Globus pallidus (tissue), 1 donor: ENCODE results near the gene AGFG2.
"Not testable (repeated sequence)": the region's sequence is repeated elsewhere in the genome, so short reads cannot be mapped to it uniquely, and the experiment has no call there.

Experiments used
- DNase-seq: peaks from one replicate; pipeline ENCODE4 v3.0.0-alpha.2; 2015; ENCODE audit warnings: low spot score

Gene AGFG2

GRCh38 chr7:100548446-100548845 lies 9.4 kb downstream of the AGFG2 start:
- DNase-seq: not testable (repeated sequence)

- no peak for DNase-seq
Measured at GRCh38 chr7:100552532-100552931, 13.5 kb downstream of the AGFG2 start.

DNA sequence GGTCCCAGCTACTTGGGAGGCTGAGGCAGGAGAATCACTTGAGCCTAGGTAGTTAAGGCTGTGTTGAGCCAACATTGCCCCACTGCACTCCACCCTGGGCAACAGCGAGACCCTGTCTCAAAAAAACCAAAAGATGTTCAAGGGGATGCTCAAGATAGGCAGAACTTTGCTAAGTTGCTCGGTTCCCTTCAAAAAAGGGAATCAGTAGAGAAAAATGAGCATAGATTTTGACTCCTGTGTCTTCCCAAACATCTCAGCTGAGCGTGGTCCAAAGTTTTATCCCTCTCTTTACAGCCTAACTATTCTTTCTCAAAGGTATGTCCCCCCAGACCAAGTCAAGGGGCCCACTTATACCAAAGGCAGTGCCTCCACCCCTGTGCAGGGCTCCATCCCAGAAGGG lies 14.0 kb downstream of the AGFG2 start:
- no peak for DNase-seq

DNA sequence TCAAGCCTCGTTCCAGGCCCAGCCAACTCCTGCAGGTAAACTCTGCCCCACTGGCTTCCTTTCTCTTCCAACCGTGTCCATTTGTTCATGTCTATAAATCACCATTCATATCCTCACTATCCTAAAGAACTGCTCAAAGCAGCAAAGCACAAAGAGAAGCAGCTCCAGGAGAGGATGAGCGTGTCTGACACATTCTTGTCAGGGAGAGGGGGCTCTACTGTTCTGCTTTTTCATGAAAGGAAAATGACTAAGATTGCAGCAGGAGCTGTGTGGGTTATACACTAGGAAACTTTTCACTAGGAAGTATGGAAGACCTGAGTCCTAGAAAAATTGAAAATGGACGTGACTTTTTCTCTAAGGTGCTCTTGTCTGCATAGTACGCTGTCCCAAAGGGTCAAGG lies 16.7 kb downstream of the AGFG2 start:
- no peak for DNase-seq

GRCh38 chr7:100556541-100556940 lies 17.5 kb downstream of the AGFG2 start:
- no peak for DNase-seq

GRCh38 chr7:100559127-100559526 lies 20.1 kb downstream of the AGFG2 start:
- no peak for DNase-seq

DNA sequence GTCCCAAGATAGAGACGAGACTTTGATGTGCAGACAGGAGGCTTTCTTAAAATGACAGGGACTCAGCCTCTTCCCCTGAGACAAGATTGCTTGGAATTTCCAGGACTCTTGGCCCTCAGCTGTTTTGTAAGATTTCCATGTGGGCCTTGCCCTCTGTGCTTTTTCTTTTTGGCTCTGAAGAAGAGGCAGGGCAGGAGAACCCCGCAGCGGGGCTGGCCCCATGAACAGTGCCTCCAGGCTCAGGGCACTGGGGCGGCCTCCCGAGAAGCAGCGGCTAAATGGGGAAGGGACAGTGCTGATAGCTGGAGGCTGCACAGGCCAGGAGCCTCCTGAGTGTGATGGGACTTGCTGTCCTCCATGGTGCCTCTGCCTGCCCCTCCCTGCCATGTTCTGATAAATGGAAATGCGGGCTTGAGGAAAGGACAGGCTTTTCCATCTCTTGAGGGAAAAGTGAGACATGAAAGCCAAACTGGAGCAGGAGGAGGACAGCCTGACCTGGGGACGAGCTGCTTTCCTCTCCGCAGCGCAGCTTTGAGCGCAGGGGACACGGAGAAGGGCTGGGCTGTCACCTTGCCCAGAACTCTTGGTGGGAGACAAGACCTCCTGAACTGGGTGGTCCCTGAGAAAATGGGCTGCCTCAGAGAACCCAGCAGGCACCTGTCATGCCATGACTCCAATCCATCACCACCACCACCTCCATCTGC lies 22.6 kb downstream of the AGFG2 start:
- no peak for DNase-seq

GRCh38 chr7:100562195-100563099 lies 23.4 kb downstream of the AGFG2 start:
- DNase-seq: no peak

DNA sequence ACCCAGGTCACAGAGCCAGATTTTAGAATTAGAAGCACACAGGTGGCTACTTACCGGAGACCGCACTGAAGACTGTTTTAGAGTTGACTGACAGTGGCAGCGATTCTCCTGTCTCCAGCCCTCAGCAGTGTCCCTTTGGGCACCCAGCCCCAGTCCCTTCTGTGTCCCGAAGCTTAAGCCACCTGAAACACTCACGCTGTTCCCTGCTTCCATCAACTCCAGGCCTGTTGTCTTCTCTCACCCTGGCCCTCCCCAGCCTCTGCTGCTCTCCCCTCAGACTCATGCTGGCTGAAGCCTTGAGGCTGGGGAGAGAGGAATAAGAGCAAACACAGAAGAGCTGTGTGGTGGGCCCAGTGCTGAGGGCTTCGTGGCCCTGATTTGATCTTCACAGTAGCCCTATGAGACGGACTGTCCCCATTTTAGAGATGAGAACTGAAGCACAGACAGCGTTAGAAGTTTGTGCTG lies 24.1 kb downstream of the AGFG2 start:
- DNase-seq: no peak

DNA sequence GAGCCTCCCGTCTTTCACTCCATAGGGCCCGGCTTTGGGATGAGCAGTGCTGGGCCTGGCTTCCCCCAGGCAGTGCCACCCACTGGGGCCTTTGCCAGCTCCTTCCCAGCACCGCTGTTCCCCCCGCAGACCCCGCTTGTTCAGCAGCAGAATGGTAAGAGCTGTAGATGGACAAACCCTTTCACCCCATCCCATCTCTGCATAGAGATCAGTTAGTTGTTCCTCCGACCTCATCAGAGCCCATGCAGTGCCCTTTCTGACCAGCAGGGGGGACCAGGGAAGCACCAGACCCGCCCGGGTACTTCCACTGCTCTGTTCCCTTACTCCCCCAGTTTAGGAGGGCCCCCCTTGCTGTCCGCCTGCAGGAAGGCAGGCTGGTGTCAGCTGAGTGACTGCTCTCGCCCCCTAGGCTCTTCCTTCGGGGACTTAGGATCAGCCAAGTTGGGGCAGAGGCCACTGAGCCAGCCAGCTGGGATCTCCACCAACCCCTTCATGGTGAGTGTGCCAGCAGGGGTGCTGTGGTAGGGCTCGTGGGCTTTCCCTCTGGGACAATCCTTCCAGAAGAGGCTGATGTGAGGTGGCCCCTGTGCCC lies 24.9 kb downstream of the AGFG2 start:
- no peak for DNase-seq

- not testable (repeated sequence) for DNase-seq
Measured at GRCh38 chr7:100564405-100564804, 25.4 kb downstream of the AGFG2 start.

DNA sequence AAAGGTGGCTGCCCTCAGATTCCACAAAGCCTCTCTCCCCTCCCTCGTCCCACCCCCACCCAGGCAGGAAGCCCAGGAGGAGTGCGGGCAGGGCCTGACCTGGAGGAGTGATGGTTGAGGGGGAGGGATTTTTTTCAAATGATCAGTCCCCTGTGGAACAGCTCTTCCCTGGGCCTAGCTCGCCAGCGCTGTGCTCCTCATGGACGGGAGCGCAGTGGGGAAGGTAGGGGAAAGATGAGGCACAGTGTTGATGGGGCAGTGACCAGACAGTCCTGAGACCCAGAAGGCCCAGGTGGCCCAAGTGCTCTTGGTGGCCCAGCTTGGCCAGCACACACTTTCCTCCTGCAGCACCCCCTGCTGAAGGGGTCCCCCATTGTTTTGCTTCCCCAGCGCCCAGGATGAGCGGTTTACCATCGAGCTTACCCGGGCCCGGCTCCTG lies 26.1 kb downstream of the AGFG2 start:
- no peak for DNase-seq

DNA sequence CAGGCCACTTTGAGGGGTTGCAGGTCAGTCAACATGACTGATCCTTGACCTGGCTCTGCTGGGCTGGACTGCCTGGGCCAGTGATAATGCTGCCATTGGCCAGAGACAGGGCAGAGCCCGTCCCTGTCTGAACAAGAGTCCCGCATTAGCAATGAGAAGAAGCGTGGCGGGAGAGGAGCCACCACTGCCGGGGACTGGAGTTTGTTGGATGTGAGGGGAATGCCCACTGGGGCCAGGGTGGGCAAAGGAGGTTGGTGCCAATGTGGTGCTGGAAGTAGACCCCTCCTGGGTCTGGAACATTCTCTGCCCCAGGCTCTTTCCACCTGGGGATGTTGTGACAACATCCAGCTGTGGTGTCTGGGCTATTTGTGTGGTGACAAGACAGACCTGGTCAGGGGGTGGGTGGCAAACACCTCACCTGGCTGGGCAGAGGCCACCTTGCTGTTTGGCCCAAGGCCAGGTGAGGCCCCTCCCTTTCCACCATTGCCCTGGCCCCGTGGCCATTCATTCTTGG lies 27.1 kb downstream of the AGFG2 start:
- no peak for DNase-seq

GRCh38 chr7:100567031-100567730 lies 28.2 kb downstream of the AGFG2 start:
- DNase-seq: no peak

- DNase-seq: no peak
Measured at GRCh38 chr7:100567751-100568175, 28.8 kb downstream of the AGFG2 start.

DNA sequence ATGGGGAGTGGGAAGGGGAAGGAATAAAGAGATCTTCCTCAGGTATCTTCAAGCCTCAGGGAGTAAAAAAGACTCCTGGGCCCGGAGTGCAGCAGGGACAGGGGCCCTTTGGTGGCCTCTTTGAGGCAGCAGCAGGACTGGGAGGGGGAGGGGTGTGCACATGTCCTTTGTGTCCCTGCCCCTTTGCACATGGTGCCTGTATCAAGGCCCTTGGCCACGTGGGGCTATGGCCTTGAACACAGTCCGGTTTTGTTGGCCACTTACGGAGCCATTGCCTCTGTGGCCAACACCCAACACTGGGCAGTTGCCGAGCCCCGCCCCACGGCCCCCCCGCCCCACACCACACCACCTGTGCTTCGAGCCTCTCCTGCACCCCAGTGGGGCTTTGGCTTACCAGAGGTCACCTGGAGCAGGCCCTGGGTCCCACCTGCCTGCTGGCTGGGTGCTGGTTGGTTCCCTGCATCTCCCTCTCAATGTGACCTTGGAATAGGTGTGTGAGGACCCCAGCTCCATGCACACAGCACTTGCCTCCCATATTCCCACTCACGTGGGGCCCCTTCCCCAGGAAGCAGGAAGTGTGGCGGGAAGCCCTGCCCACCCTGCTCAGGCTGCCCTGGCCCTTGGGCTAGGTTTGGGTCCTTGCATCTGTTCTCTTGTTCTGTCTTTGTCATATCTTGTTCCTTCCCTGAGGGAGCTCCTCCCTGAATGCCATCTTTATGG lies 29.3 kb downstream of the AGFG2 start:
- DNase-seq: no peak

DNA sequence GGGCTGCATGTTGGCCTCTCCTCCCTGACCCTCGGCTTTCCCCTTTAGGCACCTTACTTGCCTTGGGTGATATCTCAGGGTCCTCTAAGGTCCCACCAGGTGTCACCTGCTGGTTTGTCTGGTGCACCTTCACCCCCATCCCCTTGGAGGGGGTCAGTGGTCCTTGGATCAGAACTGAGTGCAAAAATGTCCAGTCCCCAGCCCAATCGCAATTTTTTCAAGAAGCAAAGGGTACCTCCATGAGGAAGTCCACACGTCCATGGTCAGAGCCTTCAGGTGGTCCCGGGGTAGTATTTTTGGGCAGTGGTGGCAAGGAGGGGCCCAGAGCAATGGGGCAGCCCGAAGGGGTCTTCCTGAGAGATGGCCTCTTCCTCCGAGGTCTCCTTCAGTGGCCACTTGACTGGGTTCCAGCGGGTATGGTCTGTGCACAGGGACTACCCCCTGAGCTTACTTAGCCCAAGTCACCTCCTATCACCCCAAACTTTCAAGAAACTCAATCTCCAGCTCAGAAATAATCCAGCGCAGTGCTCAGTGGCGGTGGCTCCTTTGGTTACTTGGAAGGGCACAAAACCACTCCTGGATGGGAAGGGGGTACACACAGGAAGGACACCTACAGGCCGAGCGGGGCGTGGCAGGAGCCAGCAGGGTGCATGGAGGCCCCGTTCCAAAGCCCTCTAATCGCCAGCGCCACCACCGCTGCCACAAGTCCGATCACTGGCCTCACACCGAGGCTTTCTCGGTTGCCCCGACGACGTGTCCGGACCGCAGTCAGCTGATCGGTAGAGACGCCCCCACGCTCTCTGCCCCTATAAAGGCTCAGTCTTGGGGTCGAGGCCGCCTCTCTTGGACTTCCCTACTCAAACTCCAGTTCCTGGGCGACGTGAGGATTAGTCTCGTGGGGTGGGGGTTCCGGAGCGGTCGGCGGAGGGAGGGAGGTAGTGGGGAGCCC lies 30.2 kb downstream of the AGFG2 start:
- peak; percentile 74 for DNase-seq

- DNase-seq: no peak
Measured at GRCh38 chr7:100570954-100571828, 32.2 kb downstream of the AGFG2 start.

- DNase-seq: no peak
Measured at GRCh38 chr7:100571829-100572116, 32.8 kb downstream of the AGFG2 start.
